ENCODE results near the gene OR1K1. TPM values are rescaled to one million over a fixed set of nuclear protein-coding genes. Genes with fewer than 3 reads are reported as not detected.

Gene OR1K1, protein sequence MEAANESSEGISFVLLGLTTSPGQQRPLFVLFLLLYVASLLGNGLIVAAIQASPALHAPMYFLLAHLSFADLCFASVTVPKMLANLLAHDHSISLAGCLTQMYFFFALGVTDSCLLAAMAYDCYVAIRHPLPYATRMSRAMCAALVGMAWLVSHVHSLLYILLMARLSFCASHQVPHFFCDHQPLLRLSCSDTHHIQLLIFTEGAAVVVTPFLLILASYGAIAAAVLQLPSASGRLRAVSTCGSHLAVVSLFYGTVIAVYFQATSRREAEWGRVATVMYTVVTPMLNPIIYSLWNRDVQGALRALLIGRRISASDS
- not detected for polyA plus RNA-seq (2013, experiment 1 of 2)
- polyA plus RNA-seq (2013, experiment 2 of 2), result not detected

DNA sequence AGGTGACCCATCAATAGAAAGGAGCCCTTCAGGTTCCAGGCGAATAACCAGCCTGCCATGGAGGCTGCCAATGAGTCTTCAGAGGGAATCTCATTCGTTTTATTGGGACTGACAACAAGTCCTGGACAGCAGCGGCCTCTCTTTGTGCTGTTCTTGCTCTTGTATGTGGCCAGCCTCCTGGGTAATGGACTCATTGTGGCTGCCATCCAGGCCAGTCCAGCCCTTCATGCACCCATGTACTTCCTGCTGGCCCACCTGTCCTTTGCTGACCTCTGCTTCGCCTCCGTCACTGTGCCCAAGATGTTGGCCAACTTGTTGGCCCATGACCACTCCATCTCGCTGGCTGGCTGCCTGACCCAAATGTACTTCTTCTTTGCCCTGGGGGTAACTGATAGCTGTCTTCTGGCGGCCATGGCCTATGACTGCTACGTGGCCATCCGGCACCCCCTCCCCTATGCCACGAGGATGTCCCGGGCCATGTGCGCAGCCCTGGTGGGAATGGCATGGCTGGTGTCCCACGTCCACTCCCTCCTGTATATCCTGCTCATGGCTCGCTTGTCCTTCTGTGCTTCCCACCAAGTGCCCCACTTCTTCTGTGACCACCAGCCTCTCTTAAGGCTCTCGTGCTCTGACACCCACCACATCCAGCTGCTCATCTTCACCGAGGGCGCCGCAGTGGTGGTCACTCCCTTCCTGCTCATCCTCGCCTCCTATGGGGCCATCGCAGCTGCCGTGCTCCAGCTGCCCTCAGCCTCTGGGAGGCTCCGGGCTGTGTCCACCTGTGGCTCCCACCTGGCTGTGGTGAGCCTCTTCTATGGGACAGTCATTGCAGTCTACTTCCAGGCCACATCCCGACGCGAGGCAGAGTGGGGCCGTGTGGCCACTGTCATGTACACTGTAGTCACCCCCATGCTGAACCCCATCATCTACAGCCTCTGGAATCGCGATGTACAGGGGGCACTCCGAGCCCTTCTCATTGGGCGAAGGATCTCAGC lies at the start of gene OR1K1:
Gene OR1K1, plus strand, starts transcription at position 58 of the 995 bp plus-strand sequence. Its CDS starts 0 bp downstream, at position 58.
- Histone ChIP-seq H4K5ac (ENCODE audit: low read length) (no peak within 1 kb of the TSS), H3K36me3 (ENCODE audit: control insufficient read depth, insufficient read depth, low read length) (no peaks in the 10 kb centered on the region), H2BK15ac (replicated peaks; ENCODE audit: low read depth) (no peak within 1 kb of the TSS), H3K56ac (ENCODE audit: low read length) (no peak within 1 kb of the TSS), H3K9ac (ENCODE audit: low read length) (no peak within 1 kb of the TSS), H3K4ac (ENCODE audit: low read depth, low read length) (no peak within 1 kb of the TSS), H3K23ac (ENCODE audit: low read length) (no peak within 1 kb of the TSS), H3K79me1 (ENCODE audit: low read length) (no peaks in the 10 kb centered on the region), H3K18ac (ENCODE audit: low read length) (no peak within 1 kb of the TSS), H2BK5ac (ENCODE audit: low read length) (no peak within 1 kb of the TSS), H3K4me2 (ENCODE audit: low read length) (no peak within 1 kb of the TSS), H3K4me1 (ENCODE audit: control insufficient read depth, low read depth, low read length) (no peaks in the 10 kb centered on the region), H3K79me2 (ENCODE audit: control insufficient read depth, insufficient read depth, low read length) (no peaks in the 10 kb centered on the region), H3K4me3 (ENCODE audit: low read length) (no peak within 1 kb of the TSS), H4K8ac (ENCODE audit: low read depth, low read length) (no peak within 1 kb of the TSS), H2BK120ac (ENCODE audit: low read depth, low read length) (no peak within 1 kb of the TSS), H3K27me3 (ENCODE audit: insufficient read depth, low read length, poor library complexity) (no peaks in the 10 kb centered on the region), H3K27ac (ENCODE audit: low read depth, low read length) (no peak within 1 kb of the TSS), H2AK5ac (ENCODE audit: low read length) (no peak within 1 kb of the TSS)
- DNase-seq, result no peak
- WGBS (ENCODE audit: extremely low coverage, insufficient coverage, low lambda C conversion rate), result no CpG with 5 or more reads among the region's 30 CpGs

DNA sequence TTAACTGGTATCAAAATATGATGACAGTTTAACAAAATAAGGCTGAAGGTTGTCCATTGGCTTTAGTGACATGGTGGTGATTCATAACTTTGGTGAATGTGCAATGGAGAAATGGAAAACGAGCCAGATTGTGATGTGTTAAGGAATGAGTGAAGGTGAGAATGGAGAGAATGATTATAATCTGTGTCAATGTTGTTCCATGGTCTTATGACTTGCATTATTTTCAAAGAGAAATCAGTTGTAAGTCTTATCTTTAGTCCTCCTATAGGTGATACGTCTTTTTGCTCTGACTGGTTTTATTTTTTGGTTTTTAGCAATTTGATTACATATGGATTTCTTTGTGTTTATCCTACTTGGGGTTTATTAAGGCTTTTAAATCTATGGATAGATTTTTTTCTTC lies 45.1 kb upstream of the OR1K1 start:
- no peak overlapping the region for H3K4me2 ChIP-seq (ENCODE audit: low read length)
- no peak overlapping the region for H3K4me3 ChIP-seq (ENCODE audit: low read length)
- H2BK120ac ChIP-seq (ENCODE audit: low read depth, low read length), result no peak overlapping the region
- no peaks in the 10 kb centered on the region for H3K79me2 ChIP-seq (ENCODE audit: control insufficient read depth, insufficient read depth, low read length)
- H2BK5ac ChIP-seq (ENCODE audit: low read length), result no peak overlapping the region
- no peak overlapping the region for H3K23ac ChIP-seq (ENCODE audit: low read length)
- H3K56ac ChIP-seq (ENCODE audit: low read length), result no peak overlapping the region
- no peaks in the 10 kb centered on the region for H3K4me1 ChIP-seq (ENCODE audit: control insufficient read depth, low read depth, low read length)
- H3K4ac ChIP-seq (ENCODE audit: low read depth, low read length), result no peak overlapping the region
- no peak overlapping the region for H3K18ac ChIP-seq (ENCODE audit: low read length)
- no peak for DNase-seq
- 100% methylated on average over 1 of the region's 2 CpGs for WGBS (ENCODE audit: extremely low coverage, insufficient coverage, low lambda C conversion rate)
- H3K36me3 ChIP-seq (ENCODE audit: control insufficient read depth, insufficient read depth, low read length), result no peaks in the 10 kb centered on the region
- H2AK5ac ChIP-seq (ENCODE audit: low read length), result no peak overlapping the region
- H4K5ac ChIP-seq (ENCODE audit: low read length), result no peak overlapping the region
- no peaks in the 10 kb centered on the region for H3K79me1 ChIP-seq (ENCODE audit: low read length)
- H3K27ac ChIP-seq (ENCODE audit: low read depth, low read length), result no peak overlapping the region
- H3K9ac ChIP-seq (ENCODE audit: low read length), result no peak overlapping the region
- no peak overlapping the region for H4K8ac ChIP-seq (ENCODE audit: low read depth, low read length)
- no peak overlapping the region for H2BK15ac ChIP-seq (replicated peaks; ENCODE audit: low read depth)
- no peaks in the 10 kb centered on the region for H3K27me3 ChIP-seq (ENCODE audit: insufficient read depth, low read length, poor library complexity)

DNA sequence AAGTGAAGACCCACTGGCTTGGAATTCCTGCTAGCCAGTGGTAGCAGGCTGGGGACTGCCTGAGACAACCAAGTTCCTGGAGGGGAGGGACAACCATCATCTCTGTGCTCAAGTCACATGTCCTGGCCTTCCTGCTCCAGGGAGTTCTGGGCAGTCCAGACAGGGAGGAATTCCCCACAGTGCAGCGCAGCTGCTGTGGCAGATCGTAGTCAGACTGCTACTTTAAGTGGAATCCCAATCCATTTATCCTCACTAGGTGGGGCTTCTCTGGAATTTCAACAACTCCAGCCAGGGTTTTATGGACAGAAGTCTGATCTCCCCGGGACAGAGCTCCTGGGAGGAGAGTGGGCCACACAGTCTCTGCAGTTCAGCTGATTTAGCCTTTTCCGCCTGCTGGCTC lies 32.1 kb upstream of the OR1K1 start:
- no peak overlapping the region for H3K23ac ChIP-seq (ENCODE audit: low read length)
- no peak overlapping the region for H3K4me3 ChIP-seq (ENCODE audit: low read length)
- H4K8ac ChIP-seq (ENCODE audit: low read depth, low read length), result no peak overlapping the region

DNA sequence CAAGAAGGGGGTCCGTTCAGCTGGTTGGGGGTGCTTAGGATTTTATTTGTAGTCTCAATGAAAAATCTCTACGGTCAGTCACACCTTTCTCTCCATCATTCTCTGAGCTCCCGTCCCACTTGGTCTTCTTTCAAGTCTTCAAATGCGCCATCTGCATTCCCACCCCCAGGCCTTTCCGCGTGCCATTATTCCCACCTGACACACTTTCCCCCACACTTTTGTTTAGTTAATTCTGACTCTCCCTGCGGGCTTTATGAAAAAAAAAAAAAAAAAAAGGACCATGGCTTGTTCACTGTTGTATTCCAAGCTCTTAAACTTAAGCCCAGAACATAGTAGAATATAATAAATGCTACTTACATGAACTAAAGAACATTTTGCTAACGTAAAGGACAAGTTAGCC lies 22.9 kb upstream of the OR1K1 start:
- no peak overlapping the region for H3K4me2 ChIP-seq (ENCODE audit: low read length)
- H3K18ac ChIP-seq (ENCODE audit: low read length), result no peak overlapping the region
- no peak overlapping the region for H3K27ac ChIP-seq (ENCODE audit: low read depth, low read length)
- no peak overlapping the region for H4K5ac ChIP-seq (ENCODE audit: low read length)
- no peaks in the 10 kb centered on the region for H3K36me3 ChIP-seq (ENCODE audit: control insufficient read depth, insufficient read depth, low read length)
- no peak overlapping the region for H2BK120ac ChIP-seq (ENCODE audit: low read depth, low read length)
- H3K4me1 ChIP-seq (ENCODE audit: control insufficient read depth, low read depth, low read length), result no peaks in the 10 kb centered on the region
- H3K79me2 ChIP-seq (ENCODE audit: control insufficient read depth, insufficient read depth, low read length), result no peaks in the 10 kb centered on the region
- H2BK15ac ChIP-seq (replicated peaks; ENCODE audit: low read depth), result no peak overlapping the region
- H3K4me3 ChIP-seq (ENCODE audit: low read length), result no peak overlapping the region
- no peaks in the 10 kb centered on the region for H3K79me1 ChIP-seq (ENCODE audit: low read length)
- H2BK5ac ChIP-seq (ENCODE audit: low read length), result no peak overlapping the region
- H2AK5ac ChIP-seq (ENCODE audit: low read length), result no peak overlapping the region
- no peak overlapping the region for H4K8ac ChIP-seq (ENCODE audit: low read depth, low read length)
- no peak overlapping the region for H3K4ac ChIP-seq (ENCODE audit: low read depth, low read length)
- H3K23ac ChIP-seq (ENCODE audit: low read length), result no peak overlapping the region
- no peak overlapping the region for H3K56ac ChIP-seq (ENCODE audit: low read length)
- H3K27me3 ChIP-seq (ENCODE audit: insufficient read depth, low read length, poor library complexity), result no peaks in the 10 kb centered on the region
- H3K9ac ChIP-seq (ENCODE audit: low read length), result no peak overlapping the region
- WGBS (ENCODE audit: extremely low coverage, insufficient coverage, low lambda C conversion rate), result no CpG with 5 or more reads among the region's 8 CpGs
- DNase-seq, result no peak

More for the DNA sequence above, 32.1 kb upstream of the OR1K1 start:
- H3K4me2 ChIP-seq (ENCODE audit: low read length), result no peak overlapping the region
- no peaks in the 10 kb centered on the region for H3K4me1 ChIP-seq (ENCODE audit: control insufficient read depth, low read depth, low read length)
- no peak overlapping the region for H3K56ac ChIP-seq (ENCODE audit: low read length)
- no peak overlapping the region for H3K18ac ChIP-seq (ENCODE audit: low read length)
- no peak overlapping the region for H4K5ac ChIP-seq (ENCODE audit: low read length)
- H2BK5ac ChIP-seq (ENCODE audit: low read length), result no peak overlapping the region
- H3K36me3 ChIP-seq (ENCODE audit: control insufficient read depth, insufficient read depth, low read length), result no peaks in the 10 kb centered on the region
- H3K4ac ChIP-seq (ENCODE audit: low read depth, low read length), result no peak overlapping the region
- DNase-seq, result no peak
- H3K9ac ChIP-seq (ENCODE audit: low read length), result no peak overlapping the region
- H3K79me2 ChIP-seq (ENCODE audit: control insufficient read depth, insufficient read depth, low read length), result no peaks in the 10 kb centered on the region
- H3K27me3 ChIP-seq (ENCODE audit: insufficient read depth, low read length, poor library complexity), result no peaks in the 10 kb centered on the region
- H3K27ac ChIP-seq (ENCODE audit: low read depth, low read length), result no peak overlapping the region
- H2BK15ac ChIP-seq (replicated peaks; ENCODE audit: low read depth), result no peak overlapping the region
- no peaks in the 10 kb centered on the region for H3K79me1 ChIP-seq (ENCODE audit: low read length)
- WGBS (ENCODE audit: extremely low coverage, insufficient coverage, low lambda C conversion rate), result no CpG with 5 or more reads among the region's 4 CpGs
- H2AK5ac ChIP-seq (ENCODE audit: low read length), result no peak overlapping the region
- H2BK120ac ChIP-seq (ENCODE audit: low read depth, low read length), result no peak overlapping the region

DNA sequence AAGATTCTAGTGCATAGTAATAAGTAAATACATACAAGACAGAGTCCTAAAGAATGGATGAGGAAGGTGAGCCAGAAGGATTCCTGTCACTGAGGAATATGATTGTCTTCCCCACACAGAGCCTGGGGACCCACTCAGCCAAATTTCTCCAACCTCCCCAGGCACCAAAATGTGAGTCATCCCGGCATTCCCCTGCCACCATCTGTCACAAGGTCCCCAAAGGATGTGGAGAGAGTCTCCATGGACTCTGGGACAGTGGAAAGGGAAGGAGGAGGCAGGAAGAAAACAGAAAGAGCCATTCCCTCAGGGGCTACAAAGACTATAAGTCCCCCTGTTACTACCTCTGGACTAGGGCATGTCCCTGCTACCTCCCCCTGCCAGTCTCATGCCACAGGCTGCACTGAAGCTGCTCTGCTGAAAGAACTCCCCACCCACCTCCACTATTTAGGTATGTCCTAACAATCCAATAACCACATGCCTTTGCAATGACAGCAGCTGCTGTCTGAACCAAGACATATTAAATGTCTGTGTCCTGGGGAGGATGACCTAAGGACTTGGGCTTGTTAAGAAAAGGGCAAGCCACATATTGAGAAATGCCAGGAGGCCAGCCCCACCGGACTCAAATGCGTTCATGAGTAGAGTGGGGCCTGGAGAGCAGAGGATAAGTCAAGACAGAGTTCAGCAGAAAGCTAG lies 21.8 kb upstream of the OR1K1 start:
- no peak for DNase-seq
- Histone ChIP-seq H4K8ac (ENCODE audit: low read depth, low read length) (no peak overlapping the region), H3K36me3 (ENCODE audit: control insufficient read depth, insufficient read depth, low read length) (no peaks in the 10 kb centered on the region), H3K4me3 (ENCODE audit: low read length) (no peak overlapping the region), H4K5ac (ENCODE audit: low read length) (no peak overlapping the region), H2AK5ac (ENCODE audit: low read length) (no peak overlapping the region), H3K18ac (ENCODE audit: low read length) (no peak overlapping the region), H3K4ac (ENCODE audit: low read depth, low read length) (no peak overlapping the region), H3K4me1 (ENCODE audit: control insufficient read depth, low read depth, low read length) (no peaks in the 10 kb centered on the region), H3K27me3 (ENCODE audit: insufficient read depth, low read length, poor library complexity) (no peaks in the 10 kb centered on the region), H2BK5ac (ENCODE audit: low read length) (no peak overlapping the region), H3K79me2 (ENCODE audit: control insufficient read depth, insufficient read depth, low read length) (no peaks in the 10 kb centered on the region), H3K79me1 (ENCODE audit: low read length) (no peaks in the 10 kb centered on the region), H3K9ac (ENCODE audit: low read length) (no peak overlapping the region), H3K56ac (ENCODE audit: low read length) (no peak overlapping the region), H2BK120ac (ENCODE audit: low read depth, low read length) (no peak overlapping the region), H3K4me2 (ENCODE audit: low read length) (no peak overlapping the region), H3K27ac (ENCODE audit: low read depth, low read length) (no peak overlapping the region), H3K23ac (ENCODE audit: low read length) (no peak overlapping the region), H2BK15ac (replicated peaks; ENCODE audit: low read depth) (no peak overlapping the region)
- WGBS (ENCODE audit: extremely low coverage, insufficient coverage, low lambda C conversion rate), result no CpG with 5 or more reads among the region's 3 CpGs
